Pons (tissue), 1 donor: ENCODE results near the gene CCL21.
A peak's percentile ranks its signal among the peaks of the same experiment; 100 is the strongest.
"Not testable (repeated sequence)": the region's sequence is repeated elsewhere in the genome, so short reads cannot be mapped to it uniquely, and the experiment has no call there.

Experiments used
- DNase-seq: peaks from one replicate; pipeline ENCODE4 v3.0.0-alpha.2; 2016; ENCODE audit warnings: low spot score

Gene CCL21, protein sequence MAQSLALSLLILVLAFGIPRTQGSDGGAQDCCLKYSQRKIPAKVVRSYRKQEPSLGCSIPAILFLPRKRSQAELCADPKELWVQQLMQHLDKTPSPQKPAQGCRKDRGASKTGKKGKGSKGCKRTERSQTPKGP

DNA sequence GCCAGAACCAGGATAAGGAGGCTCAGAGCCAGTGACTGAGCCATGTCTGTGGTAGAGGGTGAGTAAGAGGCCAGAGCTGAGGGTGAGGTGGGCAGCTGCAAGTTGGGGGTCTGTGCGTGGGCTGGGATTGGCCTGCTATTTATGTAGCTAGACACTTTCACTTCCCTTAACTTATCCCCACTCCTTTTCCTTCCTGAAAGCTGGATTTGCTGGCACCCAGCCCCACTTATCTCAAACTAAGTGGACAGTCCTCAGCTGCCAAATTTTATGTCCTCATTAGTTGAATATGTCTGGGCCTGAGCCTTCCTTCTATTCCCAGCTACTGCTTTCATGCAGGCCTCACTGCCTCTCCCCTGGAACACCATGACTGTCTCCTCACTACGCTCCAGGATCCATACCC, at the start of gene CCL21:
CCL21 (minus strand) TSS at position 114 of the 400 bp plus-strand sequence; CDS start at position 44, 70 bp downstream.
- DNase-seq: no peak

DNA sequence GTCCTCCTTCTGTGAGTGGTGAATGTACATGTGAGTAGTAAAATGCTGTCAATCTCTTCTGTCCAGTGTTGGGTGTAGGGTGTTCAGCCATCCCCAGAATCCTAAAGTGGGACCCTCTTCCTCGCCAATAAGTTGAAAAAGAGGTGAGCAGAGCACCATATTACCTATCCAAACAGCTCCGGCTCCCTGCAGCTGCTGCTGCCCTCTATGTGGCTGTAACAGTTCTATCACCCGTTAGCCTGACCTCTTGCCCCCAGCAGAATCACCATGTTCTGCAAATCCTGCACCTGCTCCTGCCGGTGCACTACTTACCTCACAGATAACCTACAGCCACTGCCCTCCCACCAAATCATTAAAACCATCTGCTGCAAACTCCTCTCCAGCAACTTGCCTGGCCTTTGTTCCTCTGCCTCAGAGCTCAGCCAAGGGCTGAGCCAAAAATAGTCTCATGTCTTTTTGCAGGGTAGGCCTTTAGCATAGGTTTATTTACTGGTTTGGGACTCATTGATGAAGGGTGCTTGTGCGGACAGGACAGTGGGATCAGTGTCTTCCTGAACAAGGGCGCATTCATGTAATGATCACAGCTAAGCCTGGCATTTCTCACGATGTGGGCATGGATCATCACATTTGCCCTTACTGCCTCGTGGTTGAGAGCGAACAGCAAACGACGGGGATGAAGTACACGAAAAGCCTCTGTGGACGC, 49.6 kb upstream of the CCL21 start:
- peak; percentile 84 for DNase-seq

DNA sequence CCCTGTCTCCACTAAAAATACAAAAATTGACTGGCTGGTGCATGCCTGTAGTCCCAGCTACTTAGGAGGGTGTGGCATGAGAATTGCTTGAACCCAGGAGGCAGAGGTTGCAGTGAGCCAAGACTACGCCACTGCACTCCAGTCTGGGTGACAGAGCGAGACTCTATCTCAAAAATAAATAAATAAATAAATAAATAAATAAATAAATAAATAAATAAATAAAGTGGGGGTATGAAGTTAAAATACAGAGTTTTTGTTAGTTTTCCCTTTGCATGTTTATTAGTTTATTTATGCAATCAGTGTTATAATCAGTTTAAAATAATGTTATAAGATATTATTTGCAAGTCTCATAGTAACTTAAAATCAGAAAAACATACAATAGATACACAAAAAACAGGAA, 40.4 kb upstream of the CCL21 start:
- not testable (repeated sequence) for DNase-seq

DNA sequence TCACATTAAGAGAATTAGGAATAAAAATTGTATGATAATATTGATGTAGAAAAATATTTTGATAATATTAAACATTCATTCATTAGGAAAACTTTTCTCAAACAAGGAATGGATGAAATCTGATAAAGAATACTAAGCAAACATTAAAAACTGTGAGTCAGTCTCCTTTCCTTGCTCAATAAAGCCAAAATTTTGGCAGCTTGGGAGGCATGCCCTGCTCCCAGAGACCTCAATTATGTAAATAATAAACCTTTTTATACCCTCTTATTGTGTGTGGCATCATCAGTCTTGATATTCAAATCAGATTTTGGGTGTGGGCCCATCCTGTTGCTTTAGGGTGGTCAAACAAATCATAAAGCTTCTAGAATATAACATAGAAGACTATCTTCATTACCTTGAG, 36.6 kb upstream of the CCL21 start:
- DNase-seq: no peak

DNA sequence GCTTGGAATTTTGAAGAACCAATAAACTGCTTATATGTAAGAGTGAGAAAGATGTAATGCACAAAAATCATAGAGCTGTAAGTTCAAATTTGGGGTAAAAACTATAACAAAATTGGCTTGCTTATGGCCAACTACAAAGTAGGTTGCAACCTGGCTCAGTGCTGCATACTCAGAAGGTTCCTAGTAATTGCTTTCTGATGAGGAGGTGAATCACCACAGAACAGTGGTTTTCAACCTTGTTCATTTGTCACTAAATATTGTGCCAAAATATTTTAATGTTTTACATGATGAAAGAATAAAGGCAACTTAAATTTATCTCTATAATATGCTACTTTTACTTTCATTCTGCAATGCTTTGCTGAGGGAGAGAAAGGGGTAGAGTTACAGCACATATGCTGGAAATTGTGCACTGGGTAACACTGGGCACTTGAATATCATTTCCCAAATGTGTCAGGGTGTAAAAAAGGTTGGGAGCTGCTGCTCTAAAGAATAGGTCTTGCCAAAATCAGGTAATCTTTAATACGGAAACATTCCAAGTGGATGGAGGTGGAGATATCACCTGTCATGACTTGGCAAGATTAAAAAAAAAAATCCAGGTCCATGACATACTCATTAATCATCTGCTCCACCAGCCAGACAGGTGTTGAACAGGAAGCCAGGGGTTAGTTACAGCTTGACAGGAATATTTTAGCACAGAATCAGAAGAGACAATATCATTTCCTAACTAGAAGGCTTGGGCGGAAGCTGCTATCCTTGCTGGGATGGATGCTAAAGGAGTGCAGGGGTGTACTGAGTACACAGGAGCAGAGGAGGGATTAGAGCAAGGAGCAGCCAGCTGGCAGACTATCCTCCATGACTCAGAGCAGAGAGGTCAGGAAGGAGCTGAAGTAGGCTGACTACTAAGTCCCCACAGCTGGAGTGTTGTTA, 34.6 kb upstream of the CCL21 start:
- DNase-seq: no peak

DNA sequence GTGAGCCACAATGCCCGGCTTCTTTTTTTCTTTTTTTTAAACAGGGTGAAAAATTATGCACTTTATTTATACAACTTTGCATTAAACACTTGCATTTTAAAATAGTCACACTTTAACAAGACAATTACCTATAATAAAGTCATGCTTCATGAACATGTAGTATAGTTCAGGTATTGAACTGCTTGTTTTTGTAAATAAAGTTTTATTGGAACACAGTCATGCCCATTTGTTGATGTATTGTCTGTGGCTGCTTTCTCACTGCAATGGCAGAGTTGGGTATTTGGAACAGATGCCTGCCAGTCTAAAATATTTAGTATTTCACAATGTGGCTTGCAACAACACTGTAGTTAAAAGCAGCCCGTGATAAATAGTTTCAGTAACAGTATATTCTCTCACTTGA, 32.8 kb upstream of the CCL21 start:
- no peak for DNase-seq

DNA sequence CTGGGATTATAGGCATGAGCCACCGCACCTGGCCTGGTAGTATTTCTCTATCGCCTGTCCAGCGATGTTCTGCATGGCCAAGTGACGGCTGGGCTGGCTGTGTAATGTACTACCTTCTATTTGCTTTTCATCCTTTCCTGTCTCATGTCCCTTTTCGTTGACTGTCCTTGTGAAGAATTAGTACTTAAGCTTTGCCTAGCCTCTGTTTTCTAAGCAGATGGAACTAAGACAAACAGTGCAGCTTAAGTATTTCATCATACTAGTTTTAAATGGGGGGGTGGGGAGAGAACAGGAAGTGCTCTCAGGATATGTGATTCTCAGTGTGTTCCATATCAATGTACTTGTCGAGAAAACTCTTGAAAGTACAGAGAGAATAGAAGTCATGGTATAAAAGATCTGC, 31.7 kb upstream of the CCL21 start:
- no peak for DNase-seq

DNA sequence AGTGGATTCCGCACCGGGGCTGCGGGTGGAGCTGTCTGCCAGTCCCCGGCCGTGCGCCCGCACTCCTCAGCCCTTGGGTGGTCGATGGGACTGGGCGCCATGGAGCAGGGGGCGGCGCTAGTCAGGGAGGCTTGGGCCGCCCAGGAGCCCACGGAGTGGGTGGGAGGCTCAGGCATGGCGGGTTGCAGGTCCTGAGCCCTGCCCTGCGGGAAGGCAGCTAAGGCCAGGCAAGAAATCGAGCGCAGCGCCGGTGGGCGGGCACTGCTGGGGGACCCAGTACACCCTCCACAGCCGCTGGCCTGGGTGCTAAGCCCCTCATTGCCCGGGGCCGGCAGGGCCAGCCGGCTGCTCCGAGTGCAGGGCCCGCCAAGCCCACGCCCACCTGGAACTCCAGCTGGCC, 30.2 kb upstream of the CCL21 start:
- not testable (repeated sequence) for DNase-seq

DNA sequence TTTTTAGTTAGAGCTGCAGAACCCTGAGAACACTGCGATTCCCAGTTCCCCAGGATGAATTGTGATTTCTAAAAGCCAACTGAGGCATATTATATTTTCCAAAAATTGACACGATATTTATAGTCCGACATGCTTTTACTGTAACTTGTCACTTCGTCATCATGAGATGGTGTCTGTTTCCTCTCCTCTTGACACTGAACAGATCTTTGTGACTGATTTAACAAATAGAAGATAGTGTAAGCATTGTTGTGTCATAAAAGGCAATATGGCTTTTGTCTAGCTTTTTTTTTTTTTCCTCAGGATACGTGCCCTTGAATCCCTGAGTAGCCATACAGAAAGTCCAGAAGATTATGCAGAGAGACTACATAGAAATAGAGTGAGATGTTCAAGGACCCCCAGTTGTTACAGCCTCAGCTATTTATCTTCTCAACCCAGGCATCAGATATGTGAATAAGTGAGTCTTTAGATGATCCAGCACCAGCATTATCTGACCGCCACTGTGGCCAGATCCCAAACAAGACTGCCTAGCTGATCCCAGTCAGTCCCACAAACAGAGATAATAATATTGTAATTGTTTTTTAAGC, 27.8 kb upstream of the CCL21 start:
- DNase-seq: no peak

DNA sequence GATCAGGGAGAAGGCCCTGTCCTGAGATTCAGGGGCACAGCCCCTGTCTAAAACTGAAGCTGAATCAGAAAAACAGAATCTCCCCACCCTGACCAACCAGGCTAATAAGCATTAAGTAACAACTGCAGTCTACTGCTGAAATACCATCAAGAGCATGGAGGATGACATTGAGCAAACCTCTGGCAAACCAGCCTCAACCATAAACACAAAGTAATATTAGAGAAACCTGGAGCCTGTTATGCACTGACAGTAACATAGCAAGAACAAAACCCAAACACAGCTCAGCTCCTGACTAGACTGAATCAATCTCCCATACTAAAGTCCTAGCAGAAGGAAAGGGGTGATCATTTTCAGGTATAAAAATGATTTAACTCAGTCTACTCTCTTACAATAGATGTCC, 24.8 kb upstream of the CCL21 start:
- no peak for DNase-seq

DNA sequence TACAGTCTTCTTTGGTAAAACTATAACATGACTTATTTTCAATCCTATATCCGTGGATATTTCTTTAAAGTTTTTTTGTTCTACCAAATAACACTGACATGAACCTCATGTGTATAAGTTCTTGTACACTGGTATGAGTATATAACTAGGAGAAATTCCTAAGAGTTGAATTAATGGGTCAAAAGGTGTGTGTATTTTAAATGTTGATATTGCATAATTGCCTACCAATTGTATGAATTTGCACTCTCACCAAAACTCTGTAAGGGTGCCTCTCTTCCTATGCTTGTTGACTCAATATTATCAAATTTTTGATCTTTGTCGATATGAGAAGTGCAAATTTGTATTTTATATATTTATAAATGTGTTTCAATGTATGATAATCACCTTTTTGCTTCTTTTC, 22.9 kb upstream of the CCL21 start:
- no peak for DNase-seq

DNA sequence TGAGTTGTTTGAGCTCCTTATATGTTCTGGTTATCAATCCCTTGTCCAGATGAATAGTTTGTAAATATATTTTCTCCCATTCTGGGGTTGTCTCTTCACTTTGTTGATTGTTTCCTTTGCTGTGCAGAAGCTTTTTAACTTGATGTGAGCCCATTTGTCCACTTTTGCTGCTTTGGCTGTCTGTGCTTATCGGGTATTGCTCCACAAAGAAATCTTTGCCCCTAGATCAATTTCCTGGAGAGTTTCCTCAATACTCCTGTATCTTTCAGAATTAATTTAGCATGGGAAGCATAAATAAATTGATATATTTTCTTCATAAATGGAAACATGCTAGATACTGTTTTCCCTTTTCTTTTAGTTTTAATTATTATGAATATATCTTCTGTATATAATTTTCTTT, 22.5 kb upstream of the CCL21 start:
- DNase-seq: no peak

DNA sequence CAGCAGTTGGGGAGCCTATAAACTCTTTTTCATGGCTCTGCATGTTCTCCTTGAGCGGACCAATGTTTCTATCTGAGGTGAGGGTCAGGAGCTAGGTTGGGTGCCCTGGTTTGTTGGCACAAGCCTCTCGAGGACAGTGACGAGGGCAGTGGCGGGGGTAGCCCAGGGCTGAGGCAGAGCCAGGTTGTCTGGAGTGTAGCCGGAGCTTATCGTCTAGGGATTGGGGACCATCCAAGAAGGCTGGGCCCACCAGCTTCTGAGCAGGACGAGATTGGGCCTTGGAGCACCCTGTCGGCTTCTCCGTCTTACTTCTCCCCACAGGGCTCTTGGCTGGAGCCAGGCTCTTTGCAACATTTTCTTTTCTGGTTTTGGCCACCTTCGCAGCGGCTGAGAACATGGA, 13.2 kb upstream of the CCL21 start:
- DNase-seq: no peak

DNA sequence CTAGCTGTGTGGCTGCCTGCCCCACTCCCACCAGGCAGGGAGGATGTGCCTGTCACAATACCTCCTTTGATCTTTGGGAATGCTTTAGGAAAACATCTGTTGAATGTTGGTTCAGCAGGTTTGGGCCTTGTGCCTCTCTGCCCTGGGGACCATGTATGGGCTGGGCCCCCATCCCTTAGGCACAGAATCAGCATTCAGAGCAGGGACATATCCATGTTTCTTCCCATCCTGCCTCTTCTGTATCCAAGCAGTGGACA, 9.8 kb upstream of the CCL21 start:
- not testable (repeated sequence) for DNase-seq

DNA sequence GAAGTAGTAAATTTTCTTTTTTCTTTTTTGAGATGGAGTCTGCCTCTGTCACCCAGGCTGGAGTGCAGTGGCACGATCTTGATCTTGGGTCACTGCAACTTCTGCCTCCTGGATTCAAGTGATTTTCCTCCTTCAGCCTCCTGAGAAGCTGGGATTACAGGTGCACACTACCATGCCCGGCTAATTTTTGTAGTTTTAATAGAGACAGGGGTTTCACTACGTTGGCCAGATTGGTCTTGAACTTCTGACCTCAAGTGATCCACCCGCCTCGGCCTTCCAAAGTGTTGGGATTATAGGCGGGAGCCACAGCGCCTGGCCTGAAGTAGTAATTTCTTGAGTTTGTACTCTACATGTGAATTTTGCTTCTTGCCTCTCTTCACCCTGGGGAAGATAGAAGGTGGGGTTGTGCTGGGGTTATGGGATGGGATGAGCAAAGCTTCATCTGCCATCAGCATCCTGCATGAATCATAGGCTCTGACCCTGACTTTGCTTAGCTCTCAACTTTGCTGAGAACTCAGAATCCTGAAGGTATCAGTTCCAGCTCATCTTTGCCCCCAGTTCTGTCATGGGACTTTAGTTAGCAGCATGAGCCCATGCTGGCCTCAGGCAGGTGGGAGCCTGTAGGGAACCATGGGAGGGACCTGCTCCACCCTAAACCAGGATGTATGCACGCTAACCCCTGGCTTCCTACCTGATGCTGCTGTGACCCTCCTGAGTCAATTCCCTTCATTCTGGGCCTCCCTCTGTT, 9.3 kb upstream of the CCL21 start:
- DNase-seq: no peak

DNA sequence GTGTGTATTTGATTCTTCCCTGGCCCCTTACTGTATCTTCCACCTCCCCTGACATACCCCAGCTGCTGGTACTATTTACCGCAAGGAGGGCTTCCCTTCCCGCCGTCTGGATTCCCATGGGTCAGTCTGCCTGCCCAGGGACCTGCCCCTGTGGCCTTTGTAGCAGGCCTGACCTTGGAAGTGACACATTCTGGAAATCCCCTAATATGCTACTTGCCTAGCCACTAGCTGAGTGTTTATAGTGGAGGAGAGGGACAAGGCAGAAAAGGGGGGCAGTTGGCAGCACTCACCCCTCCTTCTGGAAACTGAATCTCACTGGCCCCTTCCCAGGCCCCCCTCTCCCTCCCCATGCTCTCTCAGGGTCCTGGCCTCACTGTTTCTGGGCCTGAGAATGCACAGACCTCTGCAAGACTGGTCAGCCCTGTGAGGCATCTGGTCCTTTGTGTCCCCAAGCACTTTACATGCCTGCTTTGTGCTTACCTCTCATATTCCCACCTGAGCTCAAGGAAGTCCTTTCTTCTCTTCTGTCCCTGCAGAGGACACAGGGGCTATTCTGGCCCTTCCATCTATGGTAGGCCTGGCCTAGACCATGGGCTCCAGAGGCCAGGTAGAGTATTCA, 8.2 kb upstream of the CCL21 start:
- no peak for DNase-seq

DNA sequence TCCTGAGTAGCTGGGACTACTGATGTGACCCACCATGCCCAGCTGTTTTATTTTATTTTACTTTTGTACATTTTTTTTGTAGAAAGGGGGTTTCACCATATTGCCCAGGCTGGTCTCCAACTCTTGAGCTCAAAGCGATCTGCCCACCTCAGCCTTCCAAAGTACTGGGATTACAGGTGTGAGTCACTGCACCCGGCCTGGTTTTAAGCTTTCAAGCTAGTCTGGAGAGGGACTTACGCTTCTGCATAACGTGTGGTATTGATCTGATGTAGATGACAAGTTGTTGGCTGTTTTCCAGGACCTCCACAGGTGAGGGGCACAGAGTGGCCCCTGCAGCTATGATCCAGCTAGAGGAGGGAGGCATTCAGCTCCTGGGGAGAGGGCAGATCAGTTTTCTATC, 6.8 kb upstream of the CCL21 start:
- no peak for DNase-seq

DNA sequence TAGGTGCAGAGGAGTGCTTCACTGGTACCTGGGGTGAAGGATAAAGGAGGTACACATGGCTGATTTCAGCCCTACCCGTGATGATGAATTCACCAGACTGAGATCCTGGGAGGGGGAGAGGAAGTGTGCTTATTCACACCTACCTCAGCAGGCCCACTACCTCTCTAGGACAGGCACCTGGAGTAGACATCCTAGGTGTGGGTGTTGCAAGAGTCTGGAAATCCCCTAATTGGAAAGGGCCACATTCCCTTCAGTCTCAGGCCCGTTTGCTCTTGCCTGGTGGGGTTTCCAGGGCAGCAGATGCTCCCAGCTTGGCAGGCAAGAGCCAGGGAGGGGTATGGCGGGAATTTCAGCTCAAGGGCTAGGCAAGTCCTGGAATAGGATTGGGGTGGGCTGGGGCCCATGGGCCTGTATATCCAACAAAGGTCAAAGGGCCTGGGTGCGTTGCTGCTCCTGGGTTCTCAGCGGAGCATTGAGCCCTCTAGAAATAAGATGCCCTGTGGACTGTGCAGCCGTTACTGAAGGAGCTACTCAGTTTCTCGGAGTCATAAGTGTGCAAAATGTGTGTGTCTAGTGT, 5.8 kb upstream of the CCL21 start:
- no peak for DNase-seq

DNA sequence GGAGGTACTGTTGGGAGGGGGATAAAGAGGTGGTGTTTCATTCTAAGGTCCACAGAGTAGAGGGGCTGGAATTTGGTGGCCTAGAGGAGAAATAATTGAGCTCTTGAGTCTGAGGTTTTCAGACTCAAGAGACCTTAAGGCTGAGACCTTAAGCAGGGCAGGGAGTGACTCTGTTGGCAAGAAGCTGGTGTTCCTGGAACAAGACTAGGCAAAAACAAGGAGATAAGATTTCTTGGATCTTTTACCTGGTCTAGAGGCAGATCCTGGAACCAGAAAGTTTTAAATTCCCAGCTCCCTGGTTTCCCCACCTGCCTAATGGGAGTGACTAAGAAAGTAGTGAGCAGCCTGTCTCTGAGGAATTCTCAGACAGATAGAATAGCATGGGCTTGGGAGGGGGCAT, 4.1 kb upstream of the CCL21 start:
- DNase-seq: no peak

DNA sequence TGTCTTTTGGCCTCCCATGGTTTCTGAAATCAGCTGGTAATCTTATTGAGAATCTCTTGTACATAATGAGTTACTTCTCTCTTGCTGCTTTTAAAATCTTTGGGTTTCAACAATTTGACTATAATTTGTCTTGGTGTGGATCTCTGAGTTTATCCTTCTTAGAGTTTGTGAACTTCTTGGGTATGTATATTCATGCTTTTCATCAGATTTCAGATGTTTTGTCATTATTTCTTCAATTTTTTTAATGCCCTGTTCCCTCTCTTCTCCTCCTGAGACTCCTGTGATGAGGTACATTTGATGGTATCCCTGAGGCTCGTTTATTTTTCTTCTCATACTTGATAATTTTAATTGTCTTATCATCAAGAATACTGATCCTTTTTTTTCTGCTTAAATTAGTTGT, 2.2 kb upstream of the CCL21 start:
- no peak for DNase-seq

DNA sequence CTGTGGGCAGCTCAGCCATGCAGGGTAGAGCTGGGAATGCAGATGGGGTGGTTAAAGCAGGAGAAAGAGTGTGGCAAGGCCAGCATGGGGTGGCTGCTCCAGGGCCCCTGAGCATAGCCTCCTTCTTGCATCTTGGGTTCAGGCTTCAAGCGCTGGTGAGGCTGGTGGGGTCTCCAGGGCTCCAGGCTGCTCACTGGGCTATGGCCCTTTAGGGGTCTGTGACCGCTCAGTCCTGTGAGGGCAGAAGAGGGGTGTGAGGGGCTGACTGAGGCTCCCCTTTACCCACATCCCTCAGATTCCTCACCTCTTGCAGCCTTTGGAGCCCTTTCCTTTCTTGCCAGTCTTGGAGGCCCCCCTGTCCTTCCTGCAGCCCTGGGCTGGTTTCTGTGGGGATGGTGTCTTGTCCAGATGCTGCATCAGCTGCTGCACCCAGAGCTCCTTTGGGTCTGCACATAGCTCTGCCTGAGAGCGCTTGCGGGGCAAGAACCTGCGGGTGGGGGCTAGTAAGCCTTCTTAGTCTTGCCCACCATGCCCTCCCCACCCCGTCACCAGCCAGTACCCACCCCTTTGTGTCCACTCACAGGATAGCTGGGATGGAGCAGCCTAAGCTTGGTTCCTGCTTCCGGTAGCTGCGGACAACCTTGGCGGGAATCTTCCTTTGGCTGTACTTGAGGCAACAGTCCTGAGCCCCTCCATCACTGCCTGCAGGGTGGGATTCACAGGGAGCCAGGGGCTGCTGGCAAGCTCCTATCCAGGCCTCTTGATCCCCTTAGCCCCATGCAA, 549 bp downstream of the CCL21 start:
- no peak for DNase-seq
